ENCODE data around the gene MAFB.

MAFB gene

DNA sequence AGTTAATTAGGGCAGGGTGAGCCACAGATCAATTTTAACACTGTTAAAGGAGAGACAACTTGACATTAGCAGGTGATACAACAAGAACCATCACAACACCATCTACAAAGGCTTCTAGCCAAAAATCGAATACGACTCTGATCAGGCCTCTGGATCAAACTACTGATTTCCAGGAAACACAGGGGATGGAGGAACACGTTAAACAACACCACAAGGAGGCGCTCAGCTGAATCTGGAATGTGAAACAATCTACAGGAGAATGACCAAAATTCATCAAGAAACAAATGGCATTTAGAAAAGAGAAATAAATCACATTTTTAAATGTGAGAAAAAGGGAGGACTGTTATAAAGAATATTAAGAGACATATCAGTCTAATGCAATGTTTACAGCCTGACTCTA, 13.5 kb upstream of the MAFB start:
- no peak for DNase-seq (ENCODE audit: low spot score)

DNA sequence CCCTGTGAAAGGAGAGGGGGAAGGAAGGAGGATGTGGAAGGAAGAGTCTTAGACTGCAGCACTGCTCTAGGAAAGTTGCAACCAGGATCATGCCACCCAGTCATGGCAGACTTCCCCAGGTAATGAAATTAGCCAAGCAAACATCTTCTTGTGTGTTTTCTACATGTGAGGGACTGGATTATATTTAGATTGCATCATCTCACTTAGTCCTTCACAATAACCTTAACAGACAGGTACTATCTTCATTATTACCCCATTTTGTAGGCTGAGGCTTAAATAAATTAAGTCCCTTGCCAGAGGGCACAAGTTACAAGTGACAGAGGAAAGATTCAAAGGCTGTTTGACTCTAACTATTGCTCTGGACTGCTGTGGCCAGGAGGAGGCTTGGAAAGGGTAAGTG, 9.7 kb upstream of the MAFB start:
- no peak for DNase-seq (ENCODE audit: low spot score)

DNA sequence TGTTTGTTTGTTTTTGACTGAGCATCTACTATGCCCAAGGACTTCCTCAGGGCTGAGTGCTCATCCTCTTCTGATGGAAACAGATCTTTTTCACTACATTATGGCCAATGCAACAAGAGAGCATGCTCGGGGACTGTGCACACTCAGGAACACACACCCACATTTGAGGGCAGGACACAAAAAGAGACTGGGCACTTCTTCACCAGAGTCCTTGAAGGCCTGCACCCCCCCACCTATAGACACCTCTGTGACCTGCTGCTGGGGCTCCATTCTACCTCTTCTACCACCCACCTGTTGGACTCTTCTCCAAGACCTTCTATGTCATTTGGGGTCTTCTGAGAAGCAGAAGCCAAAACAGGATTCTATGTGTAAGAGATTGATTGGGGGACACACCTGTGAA, 9.2 kb upstream of the MAFB start:
- no peak for DNase-seq (ENCODE audit: low spot score)

DNA sequence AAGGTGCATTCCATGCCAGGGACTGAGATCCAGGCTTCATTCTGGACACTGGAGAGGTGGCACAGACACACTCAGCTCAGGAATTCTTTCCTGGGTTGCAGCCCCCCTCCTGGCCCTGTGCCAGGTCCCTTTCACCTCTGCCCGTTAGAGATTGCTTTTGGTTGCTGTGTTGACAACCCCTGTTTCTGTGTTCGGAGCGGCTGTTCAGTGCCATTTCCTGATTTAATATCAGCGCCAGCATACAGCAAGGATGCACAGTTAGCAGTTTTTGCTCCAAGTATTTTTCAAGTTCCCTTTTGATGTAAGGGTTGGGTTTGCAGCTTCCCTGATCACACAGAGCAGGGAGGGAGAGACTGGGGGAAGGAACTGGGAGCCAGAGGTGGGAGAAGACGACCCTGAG, 8.5 kb upstream of the MAFB start:
- DNase-seq (ENCODE audit: low spot score) = no peak

DNA sequence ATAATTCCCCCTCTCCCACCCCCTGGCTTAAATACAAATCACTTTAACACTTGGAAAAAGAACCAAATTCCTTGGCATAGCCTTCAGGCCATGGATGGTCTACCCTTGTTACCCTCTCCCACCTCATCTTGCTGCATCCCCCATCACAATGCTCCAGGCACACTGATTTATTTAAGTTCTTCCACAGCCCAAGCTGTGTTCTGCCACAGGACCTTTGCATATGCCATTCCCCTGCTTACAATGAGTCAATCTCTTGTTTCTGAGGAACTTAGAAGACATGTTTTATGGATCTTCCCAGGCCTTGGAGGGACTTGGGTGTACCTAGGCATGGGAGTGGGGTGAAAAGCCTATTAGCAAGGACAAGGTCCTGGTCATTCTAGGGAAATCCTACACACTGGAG, 6.2 kb upstream of the MAFB start:
- DNase-seq (ENCODE audit: low spot score) = no peak

DNA sequence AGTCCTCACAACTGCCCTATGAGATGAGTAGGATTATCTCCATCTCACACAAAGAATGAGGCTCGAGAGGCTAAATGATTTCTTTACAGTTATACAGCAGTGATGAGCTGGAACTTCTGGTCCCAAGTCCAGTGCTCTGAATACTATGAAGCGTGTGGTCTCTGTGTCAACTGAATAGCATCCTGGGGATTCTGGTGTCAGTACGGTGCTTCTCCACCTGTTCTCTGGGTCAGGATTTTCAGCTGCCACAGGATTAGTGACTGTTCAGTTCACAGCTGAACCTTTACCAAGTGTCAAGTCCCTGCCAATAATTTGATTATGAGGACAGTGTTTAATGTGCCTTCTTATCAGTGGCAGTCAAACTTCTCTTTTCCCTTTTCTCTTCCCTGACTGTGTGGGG, 5.2 kb upstream of the MAFB start:
- no peak for DNase-seq (ENCODE audit: low spot score)

DNA sequence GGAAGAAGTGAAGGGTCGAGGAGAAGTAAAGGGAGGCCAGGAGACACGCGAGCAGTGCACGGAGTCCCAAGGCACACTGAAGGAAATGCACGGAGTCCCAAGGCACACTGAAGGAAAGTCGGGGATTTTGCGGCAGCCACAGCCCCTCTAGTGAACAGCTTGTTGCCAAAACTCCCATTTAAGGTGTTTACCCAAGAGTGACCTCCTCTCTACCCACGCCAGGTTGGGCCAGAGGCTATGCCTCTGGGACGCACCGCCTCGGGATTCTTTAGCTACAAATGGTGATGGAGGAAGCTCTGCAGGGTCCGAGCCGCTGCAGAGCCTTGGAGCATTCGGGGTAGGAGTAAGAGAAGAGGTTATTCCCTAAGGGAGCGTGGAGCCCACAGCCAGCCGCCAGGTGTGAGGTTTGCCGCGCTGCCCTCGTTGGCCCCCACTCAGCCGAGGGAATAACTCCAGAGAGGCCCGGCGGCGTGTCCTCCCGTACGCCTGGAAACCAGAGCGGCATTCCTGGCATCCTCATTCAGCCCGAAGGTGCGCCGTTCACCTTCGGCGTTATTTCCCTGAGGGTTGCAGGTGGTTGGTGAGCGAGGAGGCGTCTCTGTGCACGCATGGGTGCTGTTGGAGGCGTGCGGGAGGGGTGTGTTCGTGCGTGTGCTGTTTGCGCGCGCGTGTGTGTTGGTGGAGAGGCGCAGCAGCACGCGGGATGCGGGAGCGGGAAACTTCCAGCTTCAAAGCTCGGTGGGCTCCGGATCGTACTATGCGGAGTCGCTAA, 3.4 kb upstream of the MAFB start:
- DNase-seq (ENCODE audit: low spot score) = no peak

DNA sequence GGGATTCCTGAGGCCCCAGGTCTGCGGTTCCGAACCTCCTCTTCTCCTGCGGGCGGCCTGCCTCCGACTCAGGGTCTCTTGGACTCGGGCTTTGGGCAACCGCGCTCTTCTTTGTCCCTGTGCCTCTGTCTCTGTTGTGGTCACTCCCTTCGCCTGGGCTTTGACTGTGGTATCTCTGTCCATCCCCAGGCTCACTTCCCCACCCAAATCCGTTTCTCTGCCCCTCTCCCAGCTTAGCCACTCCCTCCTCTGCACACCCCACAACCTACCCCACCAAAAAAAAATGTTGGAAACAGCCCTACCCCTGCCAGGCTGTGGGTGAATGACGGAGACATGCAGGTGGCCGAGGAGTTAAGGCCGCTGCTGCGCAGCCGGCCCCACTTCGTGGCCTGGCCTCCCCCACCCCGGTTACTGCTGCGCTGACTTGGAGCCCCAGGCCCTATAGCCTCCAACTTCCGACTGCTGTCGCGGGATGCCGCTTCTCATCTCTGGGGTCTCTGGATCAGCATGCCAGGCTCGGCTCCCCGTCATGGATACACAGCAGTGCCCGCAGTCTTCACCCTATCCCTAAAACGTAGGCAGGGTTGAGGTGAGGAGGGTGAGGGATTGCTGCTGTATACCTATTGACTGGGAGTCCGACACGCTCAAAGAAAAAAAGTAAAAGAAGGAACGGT, 2.7 kb upstream of the MAFB start:
- no peak for DNase-seq (ENCODE audit: low spot score)

DNA sequence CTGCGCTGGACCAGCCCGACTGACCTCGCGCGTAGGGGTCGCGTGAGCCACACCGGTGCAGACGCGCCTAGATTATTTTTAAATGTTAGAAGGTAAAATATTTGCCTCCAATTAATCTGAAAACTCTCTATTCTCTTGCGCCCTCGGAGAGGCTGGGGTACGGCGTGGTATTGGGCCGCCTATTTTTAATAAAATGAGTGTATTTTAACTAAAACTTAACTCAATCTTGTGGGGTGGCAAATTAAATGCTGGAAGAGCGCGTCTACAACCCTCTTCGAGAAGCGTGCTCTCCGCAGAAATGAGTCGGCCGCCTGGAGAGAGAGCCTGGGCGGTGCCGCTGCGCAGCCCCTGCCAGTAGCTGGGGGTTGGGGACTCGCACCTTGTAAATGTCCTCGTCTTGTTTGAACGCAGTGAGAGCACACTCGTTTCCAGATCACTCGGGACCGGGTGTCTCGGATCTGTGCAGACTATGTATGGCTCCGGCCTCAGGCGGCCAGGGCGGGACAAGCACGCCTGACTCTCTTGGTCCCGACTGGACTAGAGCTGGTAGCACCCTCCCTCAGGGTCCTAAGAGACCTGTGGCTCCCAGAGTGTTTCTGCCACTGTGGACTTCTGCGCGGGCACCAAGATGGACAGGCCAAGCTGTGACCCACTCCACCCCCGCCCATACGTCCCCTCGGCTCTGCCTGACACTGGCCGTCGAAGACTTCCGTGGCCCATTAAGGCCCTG, 2.0 kb upstream of the MAFB start:
- DNase-seq (ENCODE audit: low spot score) = no peak

DNA sequence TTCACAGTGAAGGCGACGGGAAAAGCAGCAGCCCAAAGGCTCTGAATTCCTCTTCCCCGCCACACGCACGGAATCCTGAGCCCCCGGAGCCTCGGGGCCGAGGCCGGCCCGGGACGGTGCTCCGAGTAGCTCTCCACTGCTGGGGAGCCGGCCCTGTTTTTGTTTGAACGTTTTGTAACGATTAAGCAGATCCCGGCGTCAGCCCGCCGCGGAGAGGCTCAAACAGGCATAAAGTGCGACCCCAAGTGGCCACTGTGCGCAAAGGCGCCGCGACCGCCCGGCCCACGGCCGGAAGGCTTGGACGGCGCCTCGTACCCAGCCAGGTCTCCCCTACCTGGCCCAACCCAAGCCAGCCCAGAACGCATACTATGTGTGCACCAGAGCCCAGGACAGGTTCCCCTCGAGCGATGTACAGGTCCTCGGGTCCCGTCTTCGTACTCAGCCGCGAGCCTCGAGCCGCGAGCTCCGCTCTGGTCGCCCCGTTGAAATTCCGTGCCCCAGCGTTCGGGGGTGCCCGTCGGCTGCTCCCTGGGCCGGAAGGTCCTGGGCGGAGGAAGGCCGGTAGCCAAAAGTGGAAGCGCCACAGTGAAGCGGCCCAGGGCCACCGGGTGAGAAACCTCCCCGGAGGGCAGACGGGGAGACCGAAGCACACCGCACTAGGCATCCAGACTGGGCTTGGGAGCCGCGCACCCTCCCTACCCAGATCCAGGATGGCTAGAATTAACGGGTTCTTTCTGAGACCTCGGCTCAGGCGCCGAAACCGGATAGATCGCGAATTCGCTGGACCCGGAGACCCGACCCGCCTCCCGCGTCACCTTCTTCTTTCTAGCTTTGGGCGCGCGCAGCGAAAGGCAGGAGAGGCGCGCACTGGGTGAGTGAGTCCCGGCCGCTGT, 1.2 kb upstream of the MAFB start:
- peak; percentile 12 for DNase-seq (ENCODE audit: low spot score)

DNA sequence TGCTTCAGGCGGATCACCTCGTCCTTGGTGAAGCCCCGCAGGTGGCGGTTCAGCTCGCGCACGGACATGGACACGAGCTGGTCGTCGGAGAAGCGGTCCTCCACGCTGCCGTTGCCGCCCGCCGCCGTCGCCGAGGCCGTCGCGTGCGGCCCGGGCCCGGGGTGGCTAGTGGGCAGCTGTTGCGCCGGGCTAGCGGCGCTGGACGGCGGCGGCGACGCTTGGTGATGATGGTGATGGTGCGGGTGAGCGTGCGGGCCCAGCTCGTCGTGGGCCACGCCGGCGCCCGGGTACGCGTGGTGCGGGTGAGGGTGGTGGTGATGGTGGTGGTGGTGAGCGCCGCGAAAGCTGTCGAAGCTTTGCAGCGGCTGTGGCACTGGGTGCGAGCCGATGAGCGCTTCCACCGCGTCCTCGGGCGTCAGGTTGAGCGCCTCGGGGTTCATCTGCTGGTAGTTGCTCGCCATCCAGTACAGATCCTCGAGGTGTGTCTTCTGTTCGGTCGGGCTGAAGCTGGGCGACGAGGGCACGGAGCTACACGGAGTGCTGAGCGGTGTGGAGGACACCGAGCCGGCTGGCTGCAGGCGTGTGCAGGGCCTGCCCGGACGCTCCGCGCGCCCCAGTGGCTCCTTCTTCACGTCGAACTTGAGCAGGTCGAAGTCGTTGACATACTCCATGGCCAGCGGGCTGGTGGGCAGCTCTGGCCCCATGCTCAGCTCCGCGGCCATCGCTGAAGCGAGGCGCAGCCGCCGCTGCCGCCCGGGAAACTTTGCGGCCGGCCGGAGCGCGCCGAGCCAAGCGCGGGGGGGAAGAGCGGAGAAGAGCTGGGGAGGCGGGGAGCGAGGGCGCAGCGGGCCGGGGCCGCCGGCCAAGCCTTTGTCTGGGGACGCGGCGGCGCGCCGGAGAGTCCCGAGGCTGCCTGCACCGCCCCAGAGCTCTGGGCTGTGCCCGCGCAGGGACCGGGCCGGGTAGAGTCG, 622 bp downstream of the MAFB start:
- no peak for DNase-seq (ENCODE audit: low spot score)

DNA sequence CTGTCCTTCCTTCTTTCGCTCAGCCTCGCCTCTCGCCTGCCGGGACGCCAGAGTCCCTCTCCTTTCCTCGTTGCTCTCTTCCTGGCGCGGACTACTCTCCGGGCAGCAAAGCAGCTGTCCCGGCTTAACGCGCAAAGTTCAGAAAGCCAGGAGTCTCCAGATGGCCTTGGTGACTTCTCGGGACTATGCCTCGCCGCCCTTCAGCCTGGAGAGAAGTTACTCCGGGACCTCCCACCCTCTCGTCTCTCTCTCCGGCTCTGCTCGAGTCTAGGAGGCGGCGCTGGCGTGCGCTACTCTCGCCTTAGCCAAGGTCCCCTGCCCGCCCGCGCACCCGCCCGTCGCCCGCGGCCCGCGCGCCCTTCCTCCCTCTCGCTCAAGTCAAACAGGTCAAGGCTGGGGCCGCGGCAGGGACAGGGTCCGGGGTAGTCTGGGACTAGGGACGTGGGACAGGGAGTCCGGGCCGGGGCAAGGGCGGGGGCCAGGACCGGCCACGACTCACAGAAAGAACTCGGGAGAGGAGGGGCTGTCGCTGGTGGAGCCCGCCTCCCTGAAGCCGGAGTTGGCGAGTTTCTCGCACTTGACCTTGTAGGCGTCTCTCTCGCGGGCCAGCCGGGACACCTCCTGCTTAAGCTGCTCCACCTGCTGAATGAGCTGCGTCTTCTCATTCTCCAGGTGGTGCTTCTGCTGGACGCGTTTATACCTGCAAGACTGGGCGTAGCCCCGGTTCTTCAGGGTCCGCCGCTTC, 1.5 kb downstream of the MAFB start:
- no peak for DNase-seq (ENCODE audit: low spot score)

DNA sequence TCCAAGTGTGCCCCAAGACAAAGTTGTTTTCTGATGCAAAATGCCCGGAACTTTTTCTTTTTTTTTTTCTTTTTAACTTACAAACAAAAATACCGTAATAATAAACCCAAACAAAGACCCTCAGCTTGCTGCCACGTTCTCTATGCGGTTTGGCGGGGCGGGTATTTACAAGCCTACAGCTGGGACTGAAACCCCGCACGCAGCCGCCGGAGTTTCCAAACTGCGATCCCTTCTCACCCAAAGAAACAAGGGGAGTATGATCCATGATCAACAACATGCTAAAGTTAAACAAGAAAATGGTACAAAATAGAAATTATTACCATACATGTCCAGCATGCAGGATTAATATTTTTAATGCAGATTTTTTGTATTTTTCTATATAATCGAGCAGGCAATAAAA, 2.1 kb downstream of the MAFB start:
- no peak for DNase-seq (ENCODE audit: low spot score)

DNA sequence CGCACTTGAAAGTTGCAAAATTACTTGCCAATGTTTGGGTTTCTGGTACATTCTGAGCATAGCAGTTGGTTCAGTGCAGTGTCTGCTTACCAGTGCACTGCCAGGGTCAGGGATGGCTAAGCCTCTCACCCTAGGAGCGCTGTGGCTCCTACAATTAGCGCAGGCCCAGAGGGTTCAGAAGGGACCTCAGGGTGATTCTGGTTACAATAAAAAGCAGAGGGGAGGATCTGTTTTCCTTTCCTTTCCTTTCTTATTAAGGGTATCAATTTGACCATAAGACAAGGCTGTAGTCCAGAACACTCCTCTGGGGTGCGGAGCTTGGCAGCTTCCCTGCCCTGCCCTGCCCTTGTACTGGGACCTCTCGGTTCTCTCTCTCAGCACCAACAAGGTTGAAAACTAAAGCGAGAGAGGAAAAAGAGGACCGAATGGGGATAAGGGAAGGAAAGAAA, 2.6 kb downstream of the MAFB start:
- no peak for DNase-seq (ENCODE audit: low spot score)

DNA sequence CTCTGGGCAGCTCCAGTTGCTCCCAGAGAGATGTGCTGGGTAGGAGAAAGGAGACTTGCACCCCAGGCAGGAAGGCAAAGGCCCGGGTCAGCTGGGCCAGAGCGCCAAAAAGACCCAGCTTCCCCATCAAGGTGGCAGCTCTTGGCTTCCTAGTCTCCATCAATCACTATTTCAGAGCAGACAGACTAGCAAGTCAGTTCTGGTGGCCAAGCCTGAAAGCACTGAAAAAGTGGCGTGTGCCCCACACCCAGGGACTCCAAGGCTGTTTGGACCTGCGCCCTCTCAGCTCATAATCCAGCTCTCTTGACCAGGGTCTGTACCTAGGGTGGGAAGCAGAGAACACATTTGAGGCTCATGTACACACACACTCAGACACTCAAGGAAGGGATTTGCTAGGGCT, 3.7 kb downstream of the MAFB start:
- DNase-seq (ENCODE audit: low spot score) = no peak

DNA sequence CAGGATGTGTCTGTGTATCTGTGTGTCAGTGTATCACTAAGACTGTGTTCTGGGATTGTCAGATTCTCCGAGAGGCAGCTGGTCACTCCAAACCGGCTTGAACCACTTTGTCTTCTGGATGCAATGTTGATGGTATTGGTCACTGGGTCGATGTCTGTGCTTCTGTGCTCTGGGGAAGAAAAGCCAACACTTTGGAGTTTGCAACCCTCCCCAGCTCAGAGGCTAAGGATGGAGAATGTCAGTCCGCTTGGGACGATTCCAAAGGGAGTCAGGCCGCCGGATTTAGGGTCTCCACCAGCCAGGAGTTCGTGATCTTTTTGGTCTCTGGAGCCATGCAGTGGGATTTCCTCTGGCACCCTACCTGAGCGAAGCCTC, 5.2 kb downstream of the MAFB start:
- no peak for DNase-seq (ENCODE audit: low spot score)

DNA sequence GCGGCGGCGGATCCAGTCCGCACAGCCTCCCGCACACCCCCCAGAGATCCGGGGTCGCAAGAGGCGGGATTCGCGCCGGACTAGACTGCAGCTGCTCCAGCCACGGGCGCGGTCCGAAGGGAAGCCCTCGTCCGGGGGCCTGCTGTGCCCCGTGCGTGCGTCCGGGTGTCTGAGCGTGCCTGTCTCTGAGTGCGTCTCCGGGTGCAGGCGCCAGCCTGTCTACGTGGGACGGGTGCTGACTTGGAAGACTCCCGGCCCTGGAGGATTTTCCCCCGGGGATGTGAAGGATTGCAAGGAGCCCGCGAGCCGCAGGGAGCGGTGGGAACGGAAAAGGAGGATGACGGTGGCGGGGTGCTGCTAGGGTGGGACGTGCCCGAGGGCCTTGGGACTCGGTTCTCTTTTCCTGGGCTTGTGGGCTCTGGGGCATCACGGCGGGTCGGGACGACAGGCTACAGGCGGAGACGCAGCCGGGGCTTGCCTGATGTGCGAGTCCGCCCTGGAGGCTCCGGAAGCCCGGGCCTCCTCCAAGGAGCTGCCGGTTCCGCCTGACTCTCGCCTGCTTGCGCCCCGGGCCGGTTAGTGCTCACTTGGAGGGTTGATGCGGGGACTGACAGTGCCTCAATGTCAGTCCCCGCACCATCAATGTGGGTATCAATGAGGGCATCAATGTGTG, 5.7 kb downstream of the MAFB start:
- no peak for DNase-seq (ENCODE audit: low spot score)

DNA sequence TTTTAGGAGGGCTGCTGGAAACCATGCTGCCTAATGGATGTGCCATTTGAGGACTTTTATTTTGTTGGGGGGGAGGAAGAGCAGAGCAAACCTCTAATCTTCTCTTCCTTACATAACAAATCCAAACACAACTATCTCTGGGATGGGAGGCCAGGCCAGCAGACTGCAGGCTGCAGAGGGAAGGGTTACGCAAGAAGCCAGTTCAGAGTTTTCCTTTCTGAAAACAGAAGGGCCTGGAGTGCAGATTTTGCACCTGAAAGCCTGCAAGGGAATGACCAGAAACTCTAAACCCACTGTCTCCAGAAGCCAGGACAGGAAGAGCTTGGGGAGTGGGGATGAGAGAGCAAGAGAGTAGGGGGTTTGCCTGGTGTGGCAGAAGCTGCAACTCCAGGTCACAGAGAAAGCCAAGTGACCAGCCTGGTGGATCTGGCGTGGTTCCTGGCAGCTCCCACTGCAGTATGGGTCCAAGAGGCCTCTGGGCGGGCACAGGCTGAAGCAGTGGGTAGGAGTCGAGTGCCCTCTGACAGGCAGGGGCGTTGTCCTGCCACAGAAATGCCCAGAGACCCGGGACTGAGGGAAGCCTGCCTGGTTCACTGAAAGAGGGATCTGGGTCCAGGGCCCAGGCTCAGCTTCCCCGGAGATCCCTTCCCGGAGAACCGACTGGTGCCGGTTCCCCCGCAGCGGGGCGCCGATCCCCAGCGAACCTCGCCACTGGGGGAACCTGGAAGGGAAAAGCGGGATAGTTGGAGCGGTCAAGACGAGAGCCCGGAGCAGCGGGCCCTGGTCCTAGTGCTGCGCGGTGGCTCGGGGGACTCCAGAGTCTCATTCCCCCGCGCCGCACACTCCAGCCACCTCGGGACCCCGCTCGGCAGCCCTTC, 6.7 kb downstream of the MAFB start:
- DNase-seq (ENCODE audit: low spot score) = no peak

DNA sequence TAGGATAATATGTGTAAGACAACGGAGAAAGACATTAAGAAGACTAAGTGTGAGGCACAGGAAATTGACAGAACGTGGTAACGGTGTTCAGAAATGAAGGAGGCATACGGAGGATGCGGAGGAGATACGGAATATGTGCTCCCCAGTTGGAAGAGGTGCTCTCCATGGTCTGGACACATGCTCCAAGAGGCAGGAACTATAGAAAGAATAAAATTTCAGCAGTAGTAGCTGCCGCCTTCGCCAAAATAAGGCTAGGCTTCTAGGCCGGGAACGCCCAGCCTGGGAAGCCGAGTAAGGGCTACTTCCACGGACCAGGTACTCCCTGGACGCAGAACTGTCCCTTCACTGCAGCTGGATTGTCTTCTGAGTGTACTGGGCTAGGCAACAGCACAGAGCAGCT, 7.4 kb downstream of the MAFB start:
- no peak for DNase-seq (ENCODE audit: low spot score)
